ENCODE measurements around the gene SYCP2.

Gene SYCP2

DNA sequence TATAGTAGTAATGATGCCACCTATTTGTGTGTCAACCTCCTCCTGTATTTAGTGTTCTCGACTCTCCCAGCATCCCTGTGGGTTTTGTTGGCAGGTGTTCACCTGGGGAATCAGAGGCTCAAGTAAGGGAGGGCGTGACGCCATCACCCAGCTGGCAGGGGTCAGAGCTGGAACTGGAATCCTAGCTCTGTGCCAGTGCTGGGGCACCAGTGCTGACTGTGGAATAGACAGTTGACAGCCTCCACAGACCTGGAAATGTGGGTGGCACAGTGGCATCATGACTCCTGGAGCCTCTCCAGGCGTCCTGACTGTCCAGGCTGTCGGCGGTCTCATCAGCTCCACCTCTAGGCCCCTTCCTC is 102.8 kb downstream of the SYCP2 start:
- no peak for FAIRE-seq
- TF ChIP-seq, protein P1, sequence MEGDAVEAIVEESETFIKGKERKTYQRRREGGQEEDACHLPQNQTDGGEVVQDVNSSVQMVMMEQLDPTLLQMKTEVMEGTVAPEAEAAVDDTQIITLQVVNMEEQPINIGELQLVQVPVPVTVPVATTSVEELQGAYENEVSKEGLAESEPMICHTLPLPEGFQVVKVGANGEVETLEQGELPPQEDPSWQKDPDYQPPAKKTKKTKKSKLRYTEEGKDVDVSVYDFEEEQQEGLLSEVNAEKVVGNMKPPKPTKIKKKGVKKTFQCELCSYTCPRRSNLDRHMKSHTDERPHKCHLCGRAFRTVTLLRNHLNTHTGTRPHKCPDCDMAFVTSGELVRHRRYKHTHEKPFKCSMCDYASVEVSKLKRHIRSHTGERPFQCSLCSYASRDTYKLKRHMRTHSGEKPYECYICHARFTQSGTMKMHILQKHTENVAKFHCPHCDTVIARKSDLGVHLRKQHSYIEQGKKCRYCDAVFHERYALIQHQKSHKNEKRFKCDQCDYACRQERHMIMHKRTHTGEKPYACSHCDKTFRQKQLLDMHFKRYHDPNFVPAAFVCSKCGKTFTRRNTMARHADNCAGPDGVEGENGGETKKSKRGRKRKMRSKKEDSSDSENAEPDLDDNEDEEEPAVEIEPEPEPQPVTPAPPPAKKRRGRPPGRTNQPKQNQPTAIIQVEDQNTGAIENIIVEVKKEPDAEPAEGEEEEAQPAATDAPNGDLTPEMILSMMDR (IDR thresholded peaks at IDR 0.05; ENCODE audit: insufficient read depth, missing control alignments) = no peak
- no peak for DNase-seq (ENCODE audit: insufficient read length, low spot score)

DNA sequence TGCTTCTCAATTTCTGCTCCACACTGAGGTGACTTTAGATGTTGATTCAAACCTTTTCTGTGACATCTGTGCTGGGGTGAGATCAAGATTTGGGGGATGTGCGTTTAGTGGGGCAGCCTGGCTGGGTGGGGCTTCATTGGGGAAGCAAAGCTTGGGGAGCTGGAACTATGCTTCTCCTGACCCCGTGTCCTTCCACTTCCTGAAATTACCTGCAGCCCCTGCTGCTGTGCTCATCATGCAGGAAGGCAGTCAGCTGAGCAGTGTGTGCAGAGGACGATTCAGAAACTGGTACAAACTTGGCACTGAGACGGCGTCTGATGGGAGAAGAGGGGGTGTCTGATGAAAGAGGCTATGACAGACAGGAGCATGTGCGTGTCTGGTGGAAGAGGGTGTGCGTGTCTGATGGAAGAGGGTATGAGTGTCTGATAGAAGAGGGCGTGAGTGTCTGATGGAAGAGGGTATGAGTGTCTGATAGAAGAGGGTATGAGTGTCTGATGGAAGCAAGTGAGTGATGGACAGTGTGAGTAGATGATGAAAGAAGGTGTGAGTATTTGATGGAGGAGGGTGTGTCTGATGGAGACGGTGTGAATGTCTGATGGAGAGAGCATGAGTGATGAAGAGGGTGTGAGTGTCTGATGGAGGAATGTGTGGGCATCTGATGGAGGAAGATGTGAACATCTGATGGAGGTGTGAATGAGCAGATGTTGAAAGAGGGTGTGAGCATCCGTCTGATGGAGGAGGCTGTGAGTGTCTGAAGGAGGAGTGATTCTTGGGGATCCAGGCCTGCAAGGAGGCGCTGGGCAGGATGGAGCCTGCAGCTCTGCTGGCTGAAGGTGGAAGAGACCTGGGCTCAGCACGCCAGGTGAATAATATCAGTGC is 103.4 kb downstream of the SYCP2 start:
- DNase-seq (ENCODE audit: insufficient read length, low spot score) (no peak), FAIRE-seq (no peak)
- TF ChIP-seq, protein P1 (IDR thresholded peaks at IDR 0.05; ENCODE audit: insufficient read depth, missing control alignments) = no peak

DNA sequence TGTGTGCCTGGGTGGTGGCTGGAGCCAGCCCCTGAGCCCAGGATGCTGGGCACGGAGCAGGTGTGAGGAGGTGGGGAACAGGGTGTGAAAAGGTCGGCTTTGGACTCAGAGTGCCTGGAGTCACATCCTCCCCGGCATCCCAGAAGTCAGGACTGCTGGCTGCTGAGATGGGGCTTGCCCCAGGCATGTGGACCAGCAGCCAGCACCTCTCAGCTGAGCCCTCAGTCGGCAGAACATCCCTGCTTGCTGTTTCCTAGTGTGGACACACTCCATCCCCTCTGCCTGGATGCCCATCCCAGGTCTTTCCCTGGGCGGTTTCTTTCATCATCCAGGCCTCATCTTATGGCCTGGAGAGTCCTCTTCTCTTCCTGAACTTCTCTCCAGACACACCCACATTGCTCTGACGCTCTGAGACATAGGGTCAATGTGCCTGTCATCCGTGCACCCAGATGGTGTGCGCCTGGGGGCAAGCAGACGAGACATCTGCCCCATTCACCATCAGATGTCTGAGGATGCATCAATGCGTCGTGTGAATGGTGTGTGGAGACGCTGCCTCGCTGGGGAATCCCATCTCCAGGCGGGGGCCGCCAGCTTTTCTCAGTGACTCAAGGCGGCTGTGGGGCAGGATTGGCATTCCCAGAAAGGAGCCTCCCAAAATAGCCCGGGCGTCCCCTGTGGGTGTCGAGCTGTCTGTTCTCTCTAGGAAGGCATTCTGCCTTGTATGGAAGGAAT is 104.2 kb downstream of the SYCP2 start:
- TF ChIP-seq, protein P1 (IDR thresholded peaks at IDR 0.05; ENCODE audit: insufficient read depth, missing control alignments) = no peak
- DNase-seq (ENCODE audit: insufficient read length, low spot score) = no peak
- FAIRE-seq = no peak

DNA sequence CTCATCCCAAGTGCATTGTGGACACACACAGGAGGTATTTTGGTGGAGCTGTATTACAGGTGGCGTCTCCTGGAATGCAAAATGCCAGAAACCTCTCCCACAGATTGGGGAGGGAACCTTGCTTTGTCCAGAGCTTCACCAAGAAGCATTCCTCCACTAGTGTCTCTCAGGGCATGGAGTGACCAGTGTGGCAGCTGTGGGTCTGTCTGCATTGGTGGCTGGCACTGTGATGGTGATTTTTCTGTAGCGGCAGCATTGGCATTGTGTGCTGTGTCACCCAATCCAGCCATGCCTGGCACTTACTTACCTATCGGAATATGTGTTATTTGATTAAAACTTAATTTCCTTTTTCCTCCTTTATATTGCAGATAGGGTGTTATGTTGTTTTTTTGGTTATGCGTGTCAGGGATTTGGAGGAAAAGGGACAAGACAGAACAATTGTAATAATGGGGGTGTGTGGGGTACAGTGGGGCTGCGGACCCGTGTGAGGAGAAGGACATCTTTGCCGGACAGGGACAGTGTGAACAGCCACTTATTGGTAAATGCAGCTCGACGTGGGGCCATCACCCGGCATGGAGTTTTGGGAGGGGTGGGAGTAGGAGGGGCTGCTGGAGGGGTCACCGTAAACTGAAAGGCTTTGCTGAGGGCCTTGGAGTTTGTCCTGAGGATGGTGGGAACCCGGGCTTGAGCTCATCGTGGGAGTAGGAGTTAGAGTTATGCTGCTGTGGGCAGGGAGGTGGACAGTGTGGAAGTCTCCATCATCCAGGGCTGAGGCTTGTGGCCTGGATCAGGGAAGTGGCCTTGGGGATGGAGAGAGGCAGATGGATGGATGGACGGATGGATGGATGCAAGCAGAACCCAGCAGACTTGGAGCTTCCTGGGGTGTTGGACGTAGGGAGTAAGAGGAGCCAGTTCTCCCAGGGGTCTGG is 105.0 kb downstream of the SYCP2 start:
- DNase-seq (ENCODE audit: insufficient read length, low spot score) = no peak
- no peak for FAIRE-seq
- TF ChIP-seq, protein P1 (IDR thresholded peaks at IDR 0.05; ENCODE audit: insufficient read depth, missing control alignments) = no peak

DNA sequence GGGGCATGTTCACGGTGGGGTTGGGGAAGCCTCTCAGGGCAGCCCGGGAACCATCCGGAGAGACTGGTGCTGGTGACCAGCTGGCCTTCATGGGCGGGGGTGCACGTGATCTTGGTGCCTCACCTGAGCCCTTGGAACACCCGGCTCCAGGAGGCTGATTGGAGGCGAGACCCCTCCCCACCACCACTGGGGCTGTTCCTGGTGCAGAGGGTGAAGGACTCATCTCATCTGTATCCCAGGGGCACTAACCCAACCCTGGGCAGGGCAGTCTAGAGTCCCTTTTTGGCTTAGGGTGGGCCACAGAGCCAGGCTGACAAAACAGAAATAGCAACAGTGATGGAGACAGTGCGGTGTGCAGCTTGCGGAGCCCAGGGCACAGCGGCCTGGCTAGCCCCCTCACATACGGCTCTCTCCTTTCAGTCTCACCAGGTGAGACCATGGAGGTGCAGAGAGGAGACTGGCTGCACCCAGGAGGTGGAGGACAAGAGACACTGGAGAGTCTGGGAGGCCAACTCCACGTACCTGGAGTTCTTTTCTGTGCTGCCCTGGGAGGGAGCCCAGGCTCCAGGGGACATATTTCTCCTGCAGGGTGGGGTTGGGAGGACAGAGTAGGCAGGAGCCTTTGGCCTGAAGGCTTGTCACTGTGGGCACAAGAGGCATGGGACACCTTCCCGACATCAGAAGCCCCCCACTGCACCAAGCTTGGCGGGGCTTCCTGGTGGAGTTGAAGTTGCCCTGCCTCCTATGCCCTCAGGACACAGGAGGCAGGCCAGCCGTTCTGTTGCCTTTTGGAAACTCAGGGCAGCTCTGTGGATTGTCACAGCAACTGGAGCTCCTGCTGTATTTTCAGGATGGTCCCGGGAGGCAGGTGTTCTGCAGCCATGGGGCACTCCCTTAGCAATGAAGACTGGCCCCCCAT is 106.0 kb downstream of the SYCP2 start:
- FAIRE-seq = no peak
- DNase-seq (ENCODE audit: insufficient read length, low spot score) = no peak
- TF ChIP-seq, protein P1 (IDR thresholded peaks at IDR 0.05; ENCODE audit: insufficient read depth, missing control alignments) = no peak

Measured in D721Med (cell line).